GM23338 (cell line): Measurements from ENCODE around the gene CFAP74. TPM values are rescaled to one million over a fixed set of nuclear protein-coding genes. Genes with fewer than 3 reads are reported as not detected.
A peak's percentile ranks its signal among the peaks of the same experiment; 100 is the strongest.

Experiments
- ATAC-seq: fragments of 200-7000 bp; cut with Tn5 transposase; 3 replicates; pipeline ENCODE4 v1.9.1; 2020
- DNase-seq: peaks from one replicate; pipeline ENCODE4 v3.0.0-alpha.2; 2015; ENCODE audit warnings: low spot score
- H2AFZ ChIP-seq: fragments of 200-600 bp; sonication (generic); 2 replicates; pipeline ENCODE4 v1.8.0; 2016; ENCODE audit warnings: antibody characterized with exemption, mild to moderate bottlenecking, moderate library complexity
- H3F3A ChIP-seq: fragments of 200-600 bp; sonication (generic); replicated peaks from 2 replicates; pipeline ENCODE4 v1.8.0; 2017; ENCODE audit warnings: antibody characterized with exemption, mixed run types, low read depth
- H3K27ac ChIP-seq: fragments of 200-600 bp; sonication (generic); 2 replicates; pipeline ENCODE4 v1.6.1; 2016; ENCODE audit warnings: low read depth
- H3K27me3 ChIP-seq: fragments of 200-600 bp; sonication (generic); 2 replicates; pipeline ENCODE4 v1.8.0; 2016; ENCODE audit warnings: mild to moderate bottlenecking, mixed run types, moderate library complexity; ENCODE audit not compliant: insufficient read depth
- H3K36me3 ChIP-seq: fragments of 200-600 bp; sonication (generic); 2 replicates; pipeline ENCODE4 v1.8.0; 2016; ENCODE audit warnings: mild to moderate bottlenecking; ENCODE audit not compliant: insufficient read depth
- H3K4me1 ChIP-seq: fragments of 200-600 bp; sonication (generic); 2 replicates; pipeline ENCODE4 v1.8.0; 2016; ENCODE audit warnings: mild to moderate bottlenecking, moderate library complexity; ENCODE audit not compliant: insufficient read depth
- H3K4me2 ChIP-seq: fragments of 200-600 bp; sonication (generic); 2 replicates; pipeline ENCODE4 v1.7.1; 2017; ENCODE audit warnings: mixed run types
- H3K4me3 ChIP-seq: fragments of 200-600 bp; sonication (generic); 2 replicates; pipeline ENCODE4 v1.6.1; 2016; ENCODE audit warnings: mixed run types
- H3K79me2 ChIP-seq: fragments of 200-600 bp; sonication (generic); replicated peaks from 2 replicates; pipeline ENCODE4 v1.8.0; 2017; ENCODE audit warnings: mild to moderate bottlenecking; ENCODE audit not compliant: insufficient read depth
- H3K9me2 ChIP-seq: fragments of 200-600 bp; sonication (generic); 2 replicates; pipeline ENCODE4 v1.8.0; 2017; ENCODE audit not compliant: insufficient read depth
- H4K20me1 ChIP-seq: fragments of 200-600 bp; sonication (generic); replicated peaks from 2 replicates; pipeline ENCODE4 v1.8.0; 2017; ENCODE audit warnings: mild to moderate bottlenecking; ENCODE audit not compliant: insufficient read depth
- H3K27ac Mint-ChIP-seq: 2 replicates; pipeline ENCODE4 v1.8.0; 2020; ENCODE audit warnings: inconsistent platforms, mild to moderate bottlenecking, moderate library complexity, mixed read lengths
- H3K27me3 Mint-ChIP-seq: 3 replicates; pipeline ENCODE4 v1.8.0; 2022; ENCODE audit warnings: low read depth, mild to moderate bottlenecking, moderate library complexity, mixed read lengths, inconsistent platforms; ENCODE audit not compliant: insufficient read depth, poor library complexity
- H3K36me3 Mint-ChIP-seq: 3 replicates; pipeline ENCODE4 v1.8.0; 2021; ENCODE audit warnings: low read depth, mild to moderate bottlenecking, inconsistent platforms, moderate library complexity, mixed read lengths
- H3K4me1 Mint-ChIP-seq: 3 replicates; pipeline ENCODE4 v1.8.0; 2020; ENCODE audit warnings: mild to moderate bottlenecking, inconsistent platforms, mixed read lengths
- H3K4me3 Mint-ChIP-seq: 3 replicates; pipeline ENCODE4 v1.8.0; 2021; ENCODE audit warnings: moderate library complexity, mild to moderate bottlenecking, inconsistent platforms, mixed read lengths
- H3K9me3 Mint-ChIP-seq: 3 replicates; pipeline ENCODE4 v1.8.0; 2020; ENCODE audit warnings: moderate library complexity, mild to moderate bottlenecking, inconsistent platforms, mixed read lengths
- CTCF ChIP-seq, 2 experiments: fragments of 200-600 bp in 1 of 2; sonication (generic) in 1 of 2; conservative IDR thresholded peaks; 2 replicates each; pipeline versions ENCODE4 v1.5.1 to v1.6.1; 2016 to 2017; ENCODE audit warnings: antibody characterized with exemption in 2 of 2, low read depth in 2 of 2, mild to moderate bottlenecking in 2 of 2, moderate library complexity in 1 of 2
- EZH2 ChIP-seq: fragments of 200-600 bp; sonication (generic); IDR thresholded peaks from one replicate; pipeline ENCODE4 v1.8.0; 2017; ENCODE audit warnings: antibody characterized with exemption, mild to moderate bottlenecking, low read depth; ENCODE audit not compliant: unreplicated experiment
- NANOG ChIP-seq: IDR thresholded peaks from 2 replicates; pipeline ENCODE4 v1.6.1; 2016; ENCODE audit warnings: antibody characterized with exemption, borderline replicate concordance
- POLR2AphosphoS5 ChIP-seq: IDR thresholded peaks from 2 replicates; pipeline ENCODE4 v1.6.1; 2016; ENCODE audit warnings: antibody characterized with exemption, low read depth
- STAT1 ChIP-seq: IDR thresholded peaks from one replicate; pipeline ENCODE4 v1.6.1; 2016; ENCODE audit warnings: antibody characterized with exemption; ENCODE audit not compliant: unreplicated experiment
- ZNF114 ChIP-seq: fragments of 250-450 bp; sonication (Bioruptor Pico); IDR thresholded peaks from 2 replicates; pipeline ENCODE4 v1.5.0; 2020; ENCODE audit warnings: mild to moderate bottlenecking, moderate library complexity
- ZNF331 ChIP-seq: fragments of 250-450 bp; sonication (Bioruptor Pico); IDR thresholded peaks from 2 replicates; pipeline ENCODE4 v1.5.0; 2020; ENCODE audit warnings: low read depth, mild to moderate bottlenecking, moderate library complexity
- polyA plus RNA-seq: library from polyadenylated mRNA; unstranded; fragments of >200 nt; fragmentation: Nextera tagmentation; extraction: Ambion mirVana; gene quantifications from 2 replicates; pipeline ENCODE4 v1.2.1, GENCODE V29; 2016
- total RNA-seq: library from RNA; depleted of rRNA; stranded (reverse); fragments of >200 nt; shearing (Covaris generic); gene quantifications from 2 replicates; pipeline ENCODE4 v1.2.3, GENCODE V29; 2014
- TF ChIP-seq, protein P1 (sequence below): IDR thresholded peaks from 2 replicates; pipeline ENCODE4 v1.6.1; 2016; ENCODE audit warnings: antibody characterized with exemption

The CFAP74 gene
- total and polyA plus RNA-seq, 2 experiments from 2014 or later = 0.21 TPM; not detected in 1

- ATAC-seq = no peak
- no peaks in the 10 kb centered on the region; the same call in 2 of the 3 replicates for H3K4me1 Mint-ChIP-seq
- H3K36me3 ChIP-seq = no peaks in the 10 kb centered on the region
- no peak overlapping the region for H3K27ac Mint-ChIP-seq
- no peak overlapping the region for H3K27ac ChIP-seq
- peaks cover 9% of the 10 kb centered on the region for H3K27me3 Mint-ChIP-seq
- H3K4me2 ChIP-seq = no peak overlapping the region
- no peak overlapping the region for H2AFZ ChIP-seq
- H3K9me3 Mint-ChIP-seq = peaks cover 12% of the 10 kb centered on the region
- DNase-seq = no peak
- no peaks in the 10 kb centered on the region for H3K27me3 ChIP-seq
- no peak overlapping the region for H3K4me3 ChIP-seq
- no peaks in the 10 kb centered on the region for H4K20me1 ChIP-seq
- no peaks in the 10 kb centered on the region for H3K79me2 ChIP-seq
- 0 out of 2 replicates have a peak, but pooled peaks cover 8% of the 10 kb centered on the region for H3F3A ChIP-seq
- no peaks in the 10 kb centered on the region for H3K4me1 ChIP-seq
- no peaks in the 10 kb centered on the region for H3K9me2 ChIP-seq
- TF ChIP-seq CTCF (conservative IDR thresholded peaks at IDR 0.05; ENCODE audit: low read depth in 2 of 2) (no peak), ZNF114 (no peak), EZH2 (no peak), STAT1 (no peak), ZNF331 (CRISPR knock-in tag) (no peak), NANOG (no peak), POLR2AphosphoS5 (no peak)
- TF ChIP-seq, protein P1, sequence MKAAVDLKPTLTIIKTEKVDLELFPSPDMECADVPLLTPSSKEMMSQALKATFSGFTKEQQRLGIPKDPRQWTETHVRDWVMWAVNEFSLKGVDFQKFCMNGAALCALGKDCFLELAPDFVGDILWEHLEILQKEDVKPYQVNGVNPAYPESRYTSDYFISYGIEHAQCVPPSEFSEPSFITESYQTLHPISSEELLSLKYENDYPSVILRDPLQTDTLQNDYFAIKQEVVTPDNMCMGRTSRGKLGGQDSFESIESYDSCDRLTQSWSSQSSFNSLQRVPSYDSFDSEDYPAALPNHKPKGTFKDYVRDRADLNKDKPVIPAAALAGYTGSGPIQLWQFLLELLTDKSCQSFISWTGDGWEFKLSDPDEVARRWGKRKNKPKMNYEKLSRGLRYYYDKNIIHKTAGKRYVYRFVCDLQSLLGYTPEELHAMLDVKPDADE = no peak
- H3K36me3 Mint-ChIP-seq = no peaks in the 10 kb centered on the region
- no peak overlapping the region for H3K4me3 Mint-ChIP-seq
These were observed 79.2 kb downstream of the CFAP74 start for GRCh38 chr1:1924386-1924785.

- H3K4me3 Mint-ChIP-seq = no peak overlapping the region
- Histone ChIP-seq H2AFZ (no peak overlapping the region), H3K4me2 (no peak overlapping the region), H3K36me3 (no peaks in the 10 kb centered on the region), H3K27ac (no peak overlapping the region), H3K79me2 (no peaks in the 10 kb centered on the region), H3F3A (0 out of 2 replicates have a peak, but pooled peaks cover 4% of the 10 kb centered on the region), H4K20me1 (no peaks in the 10 kb centered on the region), H3K4me3 (no peak overlapping the region), H3K27me3 (no peaks in the 10 kb centered on the region), H3K4me1 (no peaks in the 10 kb centered on the region; the same call in 1 of the 2 replicates), H3K9me2 (no peaks in the 10 kb centered on the region)
- no peak for TF ChIP-seq STAT1
- peak in 1 of 2 experiments; percentile 16; a peak in 1 of 4 replicates for TF ChIP-seq CTCF (conservative IDR thresholded peaks at IDR 0.05; ENCODE audit: low read depth in 2 of 2)
- peaks cover 12% of the 10 kb centered on the region for H3K9me3 Mint-ChIP-seq
- H3K4me1 Mint-ChIP-seq = no peaks in the 10 kb centered on the region; the same call in 2 of the 3 replicates
- no peak for DNase-seq
- peaks cover 9% of the 10 kb centered on the region for H3K27me3 Mint-ChIP-seq
- no peak for ATAC-seq
- no peaks in the 10 kb centered on the region for H3K36me3 Mint-ChIP-seq
- no peak overlapping the region for H3K27ac Mint-ChIP-seq
These were observed 80.4 kb downstream of the CFAP74 start for GRCh38 chr1:1922956-1923833.
